Endothelial cell of hepatic sinusoid (primary cell): ENCODE measurements around the gene DTNA.

ENCODE experiments used
- in situ Hi-C: cut with HindIII; loops from 2 replicates; pipeline ENCODE4 v1.10.0; 2017; ENCODE audit warnings: low sequenced_read_pairs

DTNA gene

DNA sequence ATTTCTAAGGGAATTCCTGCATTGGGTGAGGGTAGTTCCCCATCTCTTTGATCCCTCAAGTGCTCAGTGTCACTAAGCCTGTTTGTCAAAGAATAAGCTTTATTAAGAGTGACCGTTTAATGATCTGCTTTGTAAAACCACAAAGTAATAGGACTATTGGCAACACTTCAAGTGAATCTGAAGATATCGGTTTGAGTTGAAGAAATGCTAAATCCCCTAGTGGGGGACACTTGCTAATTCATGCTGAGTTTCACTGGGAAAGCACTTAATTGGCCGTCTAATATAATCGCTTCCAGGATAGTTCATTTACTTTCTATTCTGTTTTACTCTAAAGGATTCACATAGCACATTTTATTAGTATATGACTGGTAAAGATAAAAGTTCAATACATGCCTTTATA, 54.4 kb downstream of the DTNA start:
- in situ Hi-C loops: no loop called here

DNA sequence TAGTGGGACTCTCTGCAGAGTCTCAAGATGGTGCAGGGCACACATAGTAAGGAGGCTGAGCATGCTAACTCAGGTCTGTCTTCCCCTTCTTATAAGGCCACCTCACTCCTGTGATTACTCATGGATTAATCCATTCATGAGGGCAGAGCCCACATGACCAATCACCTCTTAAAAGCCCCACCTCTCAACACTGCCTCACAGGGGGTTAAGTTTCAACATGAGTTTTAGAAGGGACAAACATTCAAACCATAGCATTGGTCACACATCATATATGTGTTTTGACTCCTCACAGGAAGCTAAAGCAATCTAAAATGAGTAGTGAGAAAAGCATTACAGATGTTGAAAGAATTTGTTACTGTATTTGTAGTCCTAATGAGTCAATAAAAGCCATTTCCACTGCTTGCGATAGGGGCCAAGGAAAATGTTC, 57.5 kb downstream of the DTNA start:
- in situ Hi-C loops: no loop called here

DNA sequence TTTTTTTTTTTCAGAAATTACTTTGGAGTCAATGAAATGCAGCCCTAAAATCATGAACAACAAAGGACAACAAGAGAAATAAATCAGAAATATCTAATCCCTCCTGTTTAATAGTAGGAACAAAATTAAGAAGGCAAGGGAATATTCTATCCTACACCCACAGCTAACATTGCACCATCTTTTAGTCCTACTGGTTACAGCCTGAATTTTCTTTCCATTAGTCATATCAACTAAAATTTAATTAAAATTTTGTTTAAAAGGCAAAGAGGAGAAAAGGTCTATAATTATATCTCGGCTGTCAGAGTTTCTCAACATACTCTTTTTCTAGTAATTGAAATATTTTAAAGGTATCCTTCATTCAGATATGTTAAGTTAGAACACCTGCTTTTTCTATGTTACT, 61.9 kb downstream of the DTNA start:
- in situ Hi-C loops: no loop called here

DNA sequence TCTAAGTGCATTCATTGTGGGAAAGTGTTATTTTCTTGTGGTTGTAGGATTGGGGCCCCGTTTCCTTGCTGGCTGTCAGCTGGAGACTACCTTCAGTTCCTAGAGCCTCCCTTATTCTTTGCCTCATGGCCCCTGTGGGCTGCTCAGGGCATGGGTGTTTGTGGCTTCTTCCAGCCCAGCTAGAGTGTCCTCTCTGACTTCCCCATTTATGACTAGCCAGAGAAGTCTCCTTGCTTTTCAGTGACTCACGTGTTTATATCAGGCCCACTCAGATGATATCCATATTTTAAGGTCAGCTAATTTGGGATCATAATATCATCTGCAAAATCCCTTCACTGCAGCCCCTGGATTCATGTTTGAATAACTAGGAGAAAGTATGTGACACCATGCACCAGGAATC, 62.8 kb downstream of the DTNA start:
- in situ Hi-C loops: no loop called here

DNA sequence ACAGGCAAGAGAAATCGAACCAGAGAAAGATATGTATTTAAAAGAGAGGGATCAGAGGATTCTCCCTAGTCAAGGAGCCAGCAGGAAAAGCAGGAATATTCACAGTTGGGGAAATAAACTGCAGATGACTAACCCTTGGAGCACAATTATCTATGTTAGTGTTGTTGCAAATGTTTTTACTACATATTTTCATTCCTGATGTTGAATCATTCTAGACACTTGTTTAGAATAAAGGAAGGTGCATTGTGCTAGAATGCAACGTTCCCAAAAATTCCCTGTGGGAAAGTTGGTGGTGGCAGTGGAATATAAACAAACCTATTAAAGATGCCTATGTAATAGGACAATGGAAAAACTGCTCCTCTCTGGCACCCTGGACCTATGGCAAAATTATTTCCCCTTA, 63.3 kb downstream of the DTNA start:
- in situ Hi-C loops: no loop called here

DNA sequence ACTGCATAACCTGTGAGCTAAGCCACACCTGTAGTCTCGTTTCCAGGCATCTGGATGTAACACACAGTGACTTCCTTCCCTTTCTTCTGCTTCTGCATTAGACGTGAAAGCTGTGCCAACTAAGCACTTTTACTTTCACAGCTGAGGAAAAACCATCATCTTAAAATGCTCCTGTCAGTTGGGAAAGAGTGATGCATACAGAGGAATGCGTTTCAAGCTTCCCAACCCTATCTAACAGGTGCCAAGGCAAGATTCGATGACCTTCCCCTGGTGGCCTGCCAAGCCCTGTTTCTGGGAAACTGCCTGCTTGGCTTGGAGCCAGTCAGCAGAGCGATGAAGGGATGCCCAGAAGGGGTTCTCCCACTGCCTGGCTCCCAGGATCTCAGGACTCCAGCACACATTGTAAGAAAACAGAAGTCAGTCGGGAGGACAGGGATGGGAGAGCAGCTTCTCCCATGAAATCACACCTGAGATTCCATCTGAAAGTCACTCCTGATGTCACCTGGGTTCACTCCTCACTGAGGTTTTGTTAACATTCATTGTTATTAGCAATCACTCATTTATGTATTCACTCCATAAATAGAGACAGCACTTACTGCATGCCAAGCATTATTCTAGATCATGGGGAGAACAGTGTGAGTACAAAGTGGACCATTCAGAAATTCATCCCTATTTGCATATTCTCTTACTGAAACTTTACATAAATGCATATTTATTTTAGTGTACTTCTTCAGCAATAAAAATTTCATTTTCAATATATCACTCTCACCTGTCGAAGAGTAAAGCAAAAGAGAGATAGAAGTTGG, 64.1 kb downstream of the DTNA start:
- in situ Hi-C loops: no loop called here

DNA sequence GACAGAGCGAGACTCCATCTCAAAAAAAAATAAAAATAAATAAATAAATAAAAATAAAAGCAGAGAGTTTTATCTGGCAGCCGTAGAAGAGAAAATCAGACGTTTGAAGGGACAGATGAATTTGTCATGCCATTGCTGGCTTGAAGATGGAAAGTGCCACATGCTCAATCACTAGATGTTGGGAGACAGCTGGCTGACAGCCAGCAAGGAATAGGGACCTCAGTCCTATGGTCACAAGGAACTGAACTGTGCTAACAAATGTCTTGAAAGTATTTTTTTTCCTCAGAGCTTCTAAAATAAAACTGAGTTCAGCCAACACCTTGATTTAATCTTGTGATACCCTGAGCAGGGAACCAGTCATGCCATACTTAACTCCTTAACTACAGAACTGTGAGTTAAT, 65.4 kb downstream of the DTNA start:
- in situ Hi-C loops: no loop called here

DNA sequence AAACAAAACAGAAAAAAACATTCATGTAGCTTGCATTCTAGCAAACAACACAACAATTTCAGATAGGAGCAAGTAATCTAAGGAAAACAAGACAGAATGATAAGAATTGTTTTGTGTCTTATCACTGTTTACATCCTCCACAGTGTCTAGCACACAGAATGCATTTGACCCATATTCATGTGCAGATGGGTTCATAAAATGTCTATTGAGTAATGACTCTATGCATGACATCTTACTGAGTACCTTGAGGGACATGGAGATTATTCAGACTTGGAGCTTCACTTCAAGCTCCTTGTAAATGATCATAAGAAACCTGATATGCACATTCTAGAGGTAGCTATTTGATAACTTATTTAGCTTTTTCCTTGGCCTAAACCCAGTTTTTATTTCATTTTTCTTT, 69.0 kb downstream of the DTNA start:
- in situ Hi-C loops: no loop called here

DNA sequence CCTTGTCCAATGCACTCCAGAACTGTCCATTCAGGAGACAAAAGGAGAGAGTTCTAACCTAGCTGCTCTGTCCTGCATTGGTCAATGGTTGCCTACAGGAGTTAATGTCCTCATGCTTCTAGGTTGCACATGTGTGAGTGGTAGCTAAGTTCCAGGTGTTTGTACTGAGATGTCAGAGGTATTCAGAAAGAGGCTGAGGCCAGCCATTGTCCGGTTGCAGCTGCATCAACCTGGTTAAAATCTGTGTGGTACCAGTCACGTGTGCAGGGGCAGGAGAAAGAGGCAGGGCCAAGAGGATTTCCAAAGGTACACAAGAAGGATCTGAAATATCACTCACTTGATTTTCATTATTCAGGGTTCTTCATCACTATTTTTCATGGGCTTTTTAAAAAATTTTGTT, 70.8 kb downstream of the DTNA start:
- in situ Hi-C loops: no loop called here

DNA sequence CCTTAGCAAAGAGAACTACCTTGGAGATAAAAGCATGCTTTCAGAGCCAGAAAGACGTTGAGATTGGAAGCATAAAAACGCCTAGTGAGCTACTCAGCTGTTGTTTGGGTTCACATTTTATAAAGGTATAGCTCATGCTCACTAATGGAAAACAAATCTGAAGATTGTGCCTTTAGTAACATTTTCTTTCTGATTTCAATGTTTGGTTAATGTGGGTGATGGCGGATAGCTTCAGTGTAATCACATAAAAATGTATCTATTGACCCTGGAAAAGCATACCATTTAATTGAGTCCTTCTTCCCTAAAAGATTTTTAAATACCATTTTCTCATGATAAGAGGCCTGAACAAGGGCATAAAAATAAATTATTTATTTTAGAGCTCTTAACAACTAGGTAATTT, 73.4 kb downstream of the DTNA start:
- in situ Hi-C loops: no loop called here

DNA sequence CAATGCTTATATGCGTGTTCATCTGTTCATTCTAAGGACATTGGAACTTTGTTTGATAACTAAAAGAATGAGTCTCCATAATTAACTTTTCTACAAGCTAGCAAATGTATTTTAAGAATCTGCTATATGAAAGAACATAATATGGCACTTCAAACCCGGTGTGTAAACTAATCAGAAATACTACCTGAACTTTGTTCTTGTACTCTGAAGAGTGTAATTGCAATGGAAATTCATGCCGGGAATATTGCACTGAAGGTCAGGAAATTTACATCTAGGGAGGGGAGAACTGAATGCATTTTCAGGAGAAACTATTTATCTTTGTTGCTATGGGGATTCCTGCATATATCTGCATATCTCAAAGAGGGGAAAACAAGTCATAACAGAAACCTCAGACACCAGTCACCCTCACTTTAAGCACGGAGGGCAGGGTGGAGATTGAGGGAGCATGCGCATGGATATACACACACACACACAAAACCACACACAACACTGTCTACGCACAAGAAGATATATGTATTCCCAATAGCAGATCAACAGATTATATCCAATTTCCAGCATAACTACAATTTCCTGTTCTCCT, 76.2 kb downstream of the DTNA start:
- in situ Hi-C loops: no loop called here

DNA sequence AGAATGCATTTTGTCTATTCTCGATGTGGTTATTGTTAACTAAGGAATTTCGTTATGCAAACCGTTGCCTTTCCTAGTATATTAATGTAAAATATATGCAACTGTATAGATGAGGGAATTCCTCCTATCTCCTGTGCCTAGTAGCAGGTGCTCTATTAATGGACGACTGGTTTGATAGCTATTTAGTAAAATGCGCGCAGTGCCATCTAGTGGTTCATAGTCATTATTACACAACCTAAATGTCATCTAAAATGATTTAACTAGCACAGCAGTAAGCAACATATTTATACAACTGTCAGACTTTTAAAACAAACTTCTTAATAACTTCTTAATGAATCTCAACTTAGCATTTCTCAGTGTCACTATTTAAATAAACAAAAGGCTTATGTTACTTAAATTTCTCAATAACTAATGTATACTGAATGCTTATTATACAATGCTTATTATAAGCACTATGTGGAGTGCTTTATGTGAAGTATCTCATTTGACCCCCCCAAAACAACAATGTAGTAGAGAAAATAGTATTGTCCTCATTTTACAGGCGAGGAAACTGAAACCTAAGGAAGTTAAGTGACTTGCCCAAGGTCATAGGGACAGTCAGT, 77.9 kb downstream of the DTNA start:
- in situ Hi-C loops: no loop called here

DNA sequence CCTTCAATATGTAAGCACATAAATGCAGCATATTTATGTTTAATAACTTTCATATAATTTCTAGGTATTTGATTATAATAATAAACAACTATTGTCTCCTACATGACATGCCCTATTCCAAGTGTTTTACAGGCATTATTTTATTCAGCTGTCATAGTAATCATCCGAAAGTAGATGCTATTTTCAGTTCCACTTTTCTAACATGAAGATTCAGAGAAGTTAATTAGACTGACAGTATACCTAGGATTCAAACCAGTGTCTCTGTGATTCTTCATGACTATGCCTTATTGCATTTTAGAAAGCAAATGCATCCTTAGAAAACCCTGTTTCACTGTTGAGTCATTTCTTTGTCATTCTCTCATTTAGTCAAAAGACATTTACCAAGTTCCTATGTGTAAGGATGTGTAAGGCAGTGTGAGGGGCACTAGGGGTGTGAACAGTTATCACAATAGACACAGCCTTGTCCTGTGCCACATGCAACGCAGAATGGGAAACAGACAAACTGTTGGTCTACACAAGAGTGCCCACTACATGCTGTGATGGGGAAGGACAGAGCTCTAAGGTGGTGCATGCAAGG, 79.8 kb downstream of the DTNA start:
- in situ Hi-C loops: no loop called here

DNA sequence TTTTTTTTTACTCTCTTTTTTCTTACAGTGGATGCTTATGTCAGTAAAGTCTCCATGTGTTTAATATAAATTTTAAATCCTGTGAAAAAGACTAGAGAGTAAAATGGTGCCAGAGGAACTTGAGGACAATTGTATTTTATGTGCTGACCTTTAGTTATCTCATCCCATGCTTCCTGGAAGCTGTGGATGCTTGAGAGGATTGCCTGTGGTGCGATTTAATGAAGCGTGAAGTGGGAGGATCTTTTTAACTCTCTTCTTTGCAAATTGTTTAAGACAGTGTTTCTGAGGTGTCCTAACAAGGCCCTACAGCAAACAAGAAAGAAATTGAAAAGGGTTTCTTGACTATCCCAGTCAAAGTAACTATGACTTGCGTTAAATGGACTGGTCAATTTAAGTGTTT, 84.2 kb downstream of the DTNA start:
- in situ Hi-C loops: no loop called here

DNA sequence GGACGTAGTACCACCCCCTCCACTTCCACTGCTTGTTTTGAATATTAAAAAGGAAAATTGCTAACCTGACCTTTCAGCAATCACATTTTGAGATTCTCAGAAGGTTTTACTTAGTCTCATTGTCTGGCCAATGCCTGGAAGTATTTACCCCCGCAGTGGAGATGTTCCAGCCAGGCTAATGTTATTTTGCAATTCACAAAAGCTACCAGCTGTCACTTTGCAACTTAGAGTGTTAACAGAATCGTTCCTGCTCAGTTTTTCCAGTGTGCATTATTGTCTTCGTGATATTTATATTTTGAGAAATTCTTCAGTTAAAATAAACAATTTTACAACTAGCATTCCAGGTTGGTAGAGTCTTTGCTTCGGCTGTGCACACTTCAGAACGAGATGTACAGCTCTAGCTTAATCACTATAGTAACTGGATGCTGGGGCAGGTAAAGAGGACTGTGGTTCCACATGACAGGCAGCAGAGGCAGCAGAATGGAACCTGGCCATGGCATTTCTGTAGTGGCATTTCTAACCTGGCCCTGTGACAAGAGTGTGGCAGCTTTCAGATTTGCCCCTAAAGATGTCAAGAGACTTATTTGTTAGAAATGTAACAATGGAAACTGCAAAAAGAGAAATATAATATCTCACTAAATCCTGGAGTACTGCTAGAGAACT, 85.1 kb downstream of the DTNA start:
- in situ Hi-C loops: no loop called here

DNA sequence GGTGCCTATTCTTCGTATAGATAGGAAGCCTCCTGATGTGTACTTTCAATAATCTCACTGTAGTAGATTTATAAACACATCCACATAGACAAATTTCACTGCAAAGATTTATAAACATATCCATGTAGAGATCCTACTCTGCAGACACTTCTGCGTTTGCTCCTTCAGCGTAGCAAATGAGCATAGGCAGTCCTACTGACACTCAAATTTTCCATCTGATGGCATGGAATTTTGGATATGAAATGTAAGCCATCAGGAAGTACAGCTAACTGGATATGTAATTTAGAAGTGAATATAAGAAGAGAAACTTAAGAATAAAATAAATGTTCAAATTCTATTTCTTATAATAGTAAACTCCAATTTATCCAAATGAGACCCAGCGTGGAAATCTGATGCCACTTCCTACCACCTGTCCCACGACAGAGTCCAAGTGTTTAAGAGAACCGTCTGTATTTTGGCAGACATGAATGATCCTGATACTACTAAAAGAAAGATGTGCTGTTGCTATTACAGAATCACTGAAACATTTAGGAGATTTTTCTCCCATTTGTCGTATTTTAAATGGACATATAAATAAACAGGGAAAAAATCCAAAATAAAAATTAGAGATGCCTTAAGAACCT, 86.0 kb downstream of the DTNA start:
- in situ Hi-C loops: no loop called here

DNA sequence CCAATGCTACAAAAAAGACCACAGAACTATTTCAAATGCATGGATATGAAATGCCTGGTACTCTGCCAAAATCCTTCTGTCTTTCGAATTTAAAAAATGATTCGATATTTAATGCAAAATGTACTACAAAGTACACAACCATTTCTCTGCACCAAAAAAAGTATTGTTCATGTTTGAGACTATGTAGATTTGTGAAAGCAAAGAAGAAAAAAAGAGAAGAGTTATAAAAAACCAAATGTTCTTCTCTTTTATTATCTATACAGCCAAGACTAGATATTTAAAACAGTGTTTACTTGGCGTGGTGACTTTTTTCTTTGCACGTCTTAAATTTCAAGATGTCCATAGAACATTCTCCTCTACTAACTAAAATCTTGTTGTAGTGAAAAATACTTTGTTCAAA, 89.2 kb downstream of the DTNA start:
- in situ Hi-C loops: no loop called here

DNA sequence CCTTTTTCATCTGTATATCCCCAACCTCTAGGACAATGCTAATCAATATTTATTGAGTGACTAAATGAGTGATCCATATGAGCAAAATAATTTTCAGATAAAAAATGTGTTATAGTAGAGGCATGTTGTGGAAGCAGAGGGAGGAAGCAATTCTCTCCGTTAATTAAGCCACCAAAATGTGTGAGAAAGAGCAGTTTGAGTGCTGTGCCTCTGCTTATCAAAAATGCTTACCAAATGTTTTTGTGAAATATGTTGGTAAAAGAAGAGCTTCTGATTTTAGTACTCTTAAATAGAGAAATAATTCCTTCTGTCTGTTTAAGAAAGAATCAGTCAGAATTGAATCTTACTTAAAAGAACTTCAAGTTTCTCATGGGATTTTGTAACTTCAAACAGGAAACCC, 90.3 kb downstream of the DTNA start:
- in situ Hi-C loops: no loop called here

DNA sequence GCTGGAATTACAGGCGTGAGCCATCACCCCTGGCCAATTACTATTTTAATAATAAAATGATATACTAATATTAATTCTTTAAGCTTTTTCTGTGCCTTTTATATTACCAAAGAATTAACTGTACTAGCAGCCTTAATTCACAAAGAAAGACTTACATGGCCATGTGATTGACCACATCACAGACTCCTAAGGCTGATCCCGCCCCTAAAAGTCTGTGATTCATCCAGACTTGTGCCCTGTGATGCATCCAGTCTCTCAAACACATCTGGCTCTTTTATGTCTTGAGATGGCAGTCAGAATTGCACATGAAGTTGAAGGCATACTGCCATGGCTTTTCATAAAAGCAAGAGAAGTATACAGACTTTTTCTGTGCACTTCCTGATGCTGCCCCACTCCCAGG, 91.7 kb downstream of the DTNA start:
- in situ Hi-C loops: no loop called here

DNA sequence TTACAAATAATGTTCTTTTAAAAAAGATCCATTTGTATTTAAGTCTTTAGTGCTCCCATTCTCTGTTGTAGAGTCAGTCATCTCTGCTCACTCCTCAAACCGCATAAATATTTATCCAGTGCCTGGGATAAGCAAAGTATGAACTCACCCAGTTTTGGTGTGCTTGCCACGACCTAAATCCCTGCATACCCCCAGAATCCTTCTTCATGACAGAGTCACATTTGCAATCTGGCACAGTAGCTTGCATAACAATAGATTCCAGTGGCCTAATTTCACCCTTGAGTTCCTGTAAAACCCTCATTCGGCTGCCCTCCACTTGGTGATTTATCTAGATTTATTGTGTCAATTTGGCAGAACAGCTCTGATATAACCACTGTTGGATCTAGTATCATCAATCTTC, 92.9 kb downstream of the DTNA start:
- in situ Hi-C loops: no loop called here

DNA sequence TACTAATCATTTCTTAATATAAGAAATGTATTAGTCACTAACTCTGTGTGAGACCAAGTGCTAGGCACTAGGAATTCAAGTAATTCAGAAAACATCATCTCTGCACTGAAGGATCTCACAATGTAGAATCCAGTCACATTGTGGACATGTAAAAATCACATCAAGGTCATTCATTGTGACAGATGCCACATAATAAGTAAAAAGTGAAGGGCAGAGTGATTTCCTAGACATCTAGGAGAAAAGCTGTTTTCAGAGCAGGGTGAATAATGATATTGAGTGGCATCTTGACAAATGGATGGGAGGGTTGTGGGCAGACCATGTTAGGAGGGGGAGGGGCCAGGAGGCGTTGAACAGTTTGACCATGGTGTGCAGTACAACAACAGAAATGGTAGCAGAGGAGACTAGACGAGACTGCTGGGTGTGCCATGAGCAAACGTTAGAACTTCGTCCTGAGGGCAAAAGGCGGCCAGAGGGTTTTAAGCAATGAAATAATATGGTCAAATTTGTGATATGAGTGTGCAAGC, 93.8 kb downstream of the DTNA start:
- in situ Hi-C loops: no loop called here
